ENCODE results near the gene RHBDL1.

The RHBDL1 gene

DNA sequence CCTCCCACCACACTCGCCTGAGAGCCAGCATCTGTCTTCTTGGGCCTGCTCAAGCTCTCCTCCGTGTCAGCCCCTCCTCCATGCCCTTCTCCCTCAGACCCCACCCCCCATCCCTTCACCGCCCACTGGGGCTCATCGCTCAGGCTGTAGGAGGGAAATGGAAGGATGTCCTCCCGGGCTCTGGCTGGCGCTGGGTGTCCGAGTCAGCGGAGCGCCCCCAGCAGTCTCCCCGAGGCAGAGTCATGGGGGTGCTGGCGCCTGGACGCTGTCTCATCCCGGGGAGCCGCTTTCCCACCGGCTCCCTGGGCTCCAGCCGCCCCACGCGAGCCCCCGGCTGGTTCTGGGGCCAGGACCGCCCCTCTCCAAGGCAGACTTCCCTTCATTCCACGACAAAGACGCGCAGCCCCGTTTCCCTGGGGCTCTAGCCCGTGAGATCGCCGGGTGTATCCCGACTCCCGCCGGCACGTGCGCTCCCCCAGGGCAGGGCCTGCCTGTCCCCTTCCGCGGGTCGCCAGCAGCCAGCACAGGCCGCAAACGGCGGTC lies 45.0 kb downstream of the RHBDL1 start:
- Histone ChIP-seq H3F3A (ENCODE audit: low read depth) (no peaks in the 10 kb centered on the region), H3K4me2 (ENCODE audit: low read depth, low read length, poor library complexity, severe bottlenecking) (peak overlapping the region; percentile 85), H4K20me1 (ENCODE audit: insufficient read depth, low read length, poor library complexity, severe bottlenecking) (no peaks in the 10 kb centered on the region), H3K9me2 (replicated peaks; ENCODE audit: low read depth, low read length) (no peaks in the 10 kb centered on the region), H3K79me2 (ENCODE audit: insufficient read depth, low read length) (no peaks in the 10 kb centered on the region), H3K9me3 (ENCODE audit: insufficient read depth, low read depth, low read length) (no peaks in the 10 kb centered on the region), H2AFZ (ENCODE audit: low read length) (peak overlapping the region; percentile 73; the same call in 1 of the 2 replicates), H3K27me3 (ENCODE audit: insufficient read depth, low read length, poor library complexity, severe bottlenecking) (no peaks in the 10 kb centered on the region), H3K4me3 (ENCODE audit: low read length, poor library complexity, severe bottlenecking) (peak overlapping the region; percentile 83), H3K9ac (ENCODE audit: low read depth, low read length, poor library complexity, severe bottlenecking) (peak overlapping the region; percentile 91), H3K4me1 (ENCODE audit: insufficient read depth, low read length, poor library complexity, severe bottlenecking) (peaks cover 7% of the 10 kb centered on the region), H3K36me3 (ENCODE audit: insufficient read depth, low read length) (no peaks in the 10 kb centered on the region)
- no peak for TF ChIP-seq EZH2phosphoT487 (IDR thresholded peaks at IDR 0.05; ENCODE audit: borderline replicate concordance)
- TF ChIP-seq, protein P1, sequence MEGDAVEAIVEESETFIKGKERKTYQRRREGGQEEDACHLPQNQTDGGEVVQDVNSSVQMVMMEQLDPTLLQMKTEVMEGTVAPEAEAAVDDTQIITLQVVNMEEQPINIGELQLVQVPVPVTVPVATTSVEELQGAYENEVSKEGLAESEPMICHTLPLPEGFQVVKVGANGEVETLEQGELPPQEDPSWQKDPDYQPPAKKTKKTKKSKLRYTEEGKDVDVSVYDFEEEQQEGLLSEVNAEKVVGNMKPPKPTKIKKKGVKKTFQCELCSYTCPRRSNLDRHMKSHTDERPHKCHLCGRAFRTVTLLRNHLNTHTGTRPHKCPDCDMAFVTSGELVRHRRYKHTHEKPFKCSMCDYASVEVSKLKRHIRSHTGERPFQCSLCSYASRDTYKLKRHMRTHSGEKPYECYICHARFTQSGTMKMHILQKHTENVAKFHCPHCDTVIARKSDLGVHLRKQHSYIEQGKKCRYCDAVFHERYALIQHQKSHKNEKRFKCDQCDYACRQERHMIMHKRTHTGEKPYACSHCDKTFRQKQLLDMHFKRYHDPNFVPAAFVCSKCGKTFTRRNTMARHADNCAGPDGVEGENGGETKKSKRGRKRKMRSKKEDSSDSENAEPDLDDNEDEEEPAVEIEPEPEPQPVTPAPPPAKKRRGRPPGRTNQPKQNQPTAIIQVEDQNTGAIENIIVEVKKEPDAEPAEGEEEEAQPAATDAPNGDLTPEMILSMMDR (conservative IDR thresholded peaks at IDR 0.05; ENCODE audit: low read length), result 0 out of 2 replicates have a peak, but pooled peaks have one; percentile 19

DNA sequence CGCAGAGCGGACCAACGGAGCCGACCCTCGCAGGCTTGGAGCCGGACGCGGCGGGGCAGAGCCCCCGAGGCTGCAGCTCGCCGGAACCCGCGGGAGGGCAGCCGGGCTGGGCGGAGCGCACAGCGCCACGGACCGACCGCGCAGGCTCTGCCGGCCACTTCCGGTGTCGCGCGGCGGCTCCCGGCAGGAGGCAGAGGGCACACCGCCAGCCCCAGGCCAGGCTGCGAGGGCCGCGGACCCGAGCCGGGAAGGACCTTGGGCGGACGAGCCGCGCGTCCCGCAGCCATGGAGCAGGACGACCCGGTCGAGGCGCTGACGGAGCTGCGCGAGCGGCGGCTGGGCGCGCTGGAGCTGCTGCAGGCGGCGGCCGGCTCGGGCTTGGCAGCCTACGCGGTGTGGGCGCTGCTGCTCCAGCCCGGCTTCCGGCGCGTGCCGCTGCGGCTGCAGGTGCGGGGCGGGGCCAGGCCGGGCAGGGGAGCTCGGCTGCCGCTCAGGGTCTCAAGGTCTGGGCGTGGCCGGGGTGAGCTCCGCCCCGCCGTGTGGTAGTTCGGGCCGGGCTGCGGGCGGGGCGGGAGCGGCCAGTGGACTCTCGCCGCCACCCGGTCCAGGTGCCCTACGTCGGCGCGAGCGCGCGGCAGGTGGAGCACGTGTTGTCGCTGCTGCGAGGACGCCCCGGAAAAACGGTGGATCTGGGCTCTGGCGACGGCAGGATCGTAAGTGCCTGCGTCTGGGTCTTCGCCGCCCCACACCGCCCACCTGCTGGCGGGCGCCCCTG lies 45.7 kb downstream of the RHBDL1 start, which contains the start of gene ANTKMT:
Gene ANTKMT (plus strand): TSS at position 157 of the 775 bp plus-strand sequence. CDS start 129 bp downstream, at position 286.
- no peaks in the 10 kb centered on the region for H3K9me2 ChIP-seq (replicated peaks; ENCODE audit: low read depth, low read length)
- no peaks in the 10 kb centered on the region for H3K27me3 ChIP-seq (ENCODE audit: insufficient read depth, low read length, poor library complexity, severe bottlenecking)
- peaks cover 7% of the 10 kb centered on the region for H3K4me1 ChIP-seq (ENCODE audit: insufficient read depth, low read length, poor library complexity, severe bottlenecking)
- H3K4me2 ChIP-seq (ENCODE audit: low read depth, low read length, poor library complexity, severe bottlenecking), result peak within 1 kb of the TSS; percentile 85
- H3K9ac ChIP-seq (ENCODE audit: low read depth, low read length, poor library complexity, severe bottlenecking), result peak within 1 kb of the TSS; percentile 91
- no peaks in the 10 kb centered on the region for H4K20me1 ChIP-seq (ENCODE audit: insufficient read depth, low read length, poor library complexity, severe bottlenecking)
- H3K9me3 ChIP-seq (ENCODE audit: insufficient read depth, low read depth, low read length), result no peaks in the 10 kb centered on the region
- H3K4me3 ChIP-seq (ENCODE audit: low read length, poor library complexity, severe bottlenecking), result peak within 1 kb of the TSS; percentile 83
- H3F3A ChIP-seq (ENCODE audit: low read depth), result no peaks in the 10 kb centered on the region
- peak within 1 kb of the TSS; percentile 73; the same call in 1 of the 2 replicates for H2AFZ ChIP-seq (ENCODE audit: low read length)
- H3K36me3 ChIP-seq (ENCODE audit: insufficient read depth, low read length), result no peaks in the 10 kb centered on the region
- no peaks in the 10 kb centered on the region for H3K79me2 ChIP-seq (ENCODE audit: insufficient read depth, low read length)
- TF ChIP-seq EZH2phosphoT487 (IDR thresholded peaks at IDR 0.05; ENCODE audit: borderline replicate concordance), result no peak
- TF ChIP-seq, protein P1 (conservative IDR thresholded peaks at IDR 0.05; ENCODE audit: low read length), result no peak

DNA sequence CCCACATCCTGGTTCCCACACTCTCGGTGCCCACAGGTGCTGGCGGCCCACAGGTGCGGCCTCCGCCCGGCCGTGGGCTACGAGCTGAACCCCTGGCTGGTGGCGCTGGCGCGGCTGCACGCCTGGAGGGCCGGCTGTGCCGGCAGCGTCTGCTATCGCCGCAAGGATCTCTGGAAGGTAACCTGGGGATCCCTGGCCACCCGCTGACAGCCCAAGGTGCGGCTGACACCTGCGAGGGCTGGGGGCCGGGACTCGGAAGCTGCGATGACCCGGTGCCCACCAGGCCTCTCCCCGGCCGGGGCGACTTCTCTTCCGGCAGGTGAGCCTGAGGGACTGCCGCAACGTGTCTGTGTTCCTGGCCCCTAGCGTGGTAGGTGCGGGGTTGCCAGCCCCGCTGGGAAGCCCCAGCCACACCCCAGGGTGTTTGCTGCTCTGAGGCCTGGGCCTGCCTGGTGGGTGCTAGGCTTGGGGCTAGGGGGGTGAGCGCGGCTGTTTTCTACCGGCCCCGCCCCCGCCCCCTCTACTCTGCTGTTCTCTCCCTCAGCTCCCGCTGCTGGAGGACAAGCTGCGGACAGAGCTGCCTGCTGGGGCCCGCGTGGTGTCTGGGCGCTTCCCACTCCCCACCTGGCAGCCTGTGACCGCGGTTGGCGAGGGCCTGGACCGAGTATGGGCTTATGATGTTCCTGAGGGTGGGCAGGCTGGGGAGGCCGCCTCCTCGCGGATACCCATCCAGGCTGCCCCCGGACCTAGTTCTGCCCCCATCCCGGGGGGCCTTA lies 46.5 kb downstream of the RHBDL1 start:
- Histone ChIP-seq H2AFZ (ENCODE audit: low read length) (no peak overlapping the region), H3K4me3 (ENCODE audit: low read length, poor library complexity, severe bottlenecking) (peak overlapping the region; percentile 83), H3K79me2 (ENCODE audit: insufficient read depth, low read length) (no peaks in the 10 kb centered on the region), H3K27me3 (ENCODE audit: insufficient read depth, low read length, poor library complexity, severe bottlenecking) (no peaks in the 10 kb centered on the region), H3K36me3 (ENCODE audit: insufficient read depth, low read length) (no peaks in the 10 kb centered on the region), H3K4me1 (ENCODE audit: insufficient read depth, low read length, poor library complexity, severe bottlenecking) (peaks cover 7% of the 10 kb centered on the region), H4K20me1 (ENCODE audit: insufficient read depth, low read length, poor library complexity, severe bottlenecking) (no peaks in the 10 kb centered on the region), H3K9me3 (ENCODE audit: insufficient read depth, low read depth, low read length) (no peaks in the 10 kb centered on the region), H3K9ac (ENCODE audit: low read depth, low read length, poor library complexity, severe bottlenecking) (peak overlapping the region; percentile 91), H3K9me2 (replicated peaks; ENCODE audit: low read depth, low read length) (no peaks in the 10 kb centered on the region), H3F3A (ENCODE audit: low read depth) (no peaks in the 10 kb centered on the region), H3K4me2 (ENCODE audit: low read depth, low read length, poor library complexity, severe bottlenecking) (peak overlapping the region; percentile 85)
- no peak for TF ChIP-seq EZH2phosphoT487 (IDR thresholded peaks at IDR 0.05; ENCODE audit: borderline replicate concordance)
- TF ChIP-seq, protein P1 (conservative IDR thresholded peaks at IDR 0.05; ENCODE audit: low read length), result no peak
